CD4-positive, alpha-beta T cell treated with Interleukin-10 for 1 hour (primary cell): ENCODE measurements around the gene TRIM68.

Experiments
- DNase-seq: peaks from one replicate; pipeline ENCODE4 v3.0.0-alpha.2; 2020

The TRIM68 gene

DNA sequence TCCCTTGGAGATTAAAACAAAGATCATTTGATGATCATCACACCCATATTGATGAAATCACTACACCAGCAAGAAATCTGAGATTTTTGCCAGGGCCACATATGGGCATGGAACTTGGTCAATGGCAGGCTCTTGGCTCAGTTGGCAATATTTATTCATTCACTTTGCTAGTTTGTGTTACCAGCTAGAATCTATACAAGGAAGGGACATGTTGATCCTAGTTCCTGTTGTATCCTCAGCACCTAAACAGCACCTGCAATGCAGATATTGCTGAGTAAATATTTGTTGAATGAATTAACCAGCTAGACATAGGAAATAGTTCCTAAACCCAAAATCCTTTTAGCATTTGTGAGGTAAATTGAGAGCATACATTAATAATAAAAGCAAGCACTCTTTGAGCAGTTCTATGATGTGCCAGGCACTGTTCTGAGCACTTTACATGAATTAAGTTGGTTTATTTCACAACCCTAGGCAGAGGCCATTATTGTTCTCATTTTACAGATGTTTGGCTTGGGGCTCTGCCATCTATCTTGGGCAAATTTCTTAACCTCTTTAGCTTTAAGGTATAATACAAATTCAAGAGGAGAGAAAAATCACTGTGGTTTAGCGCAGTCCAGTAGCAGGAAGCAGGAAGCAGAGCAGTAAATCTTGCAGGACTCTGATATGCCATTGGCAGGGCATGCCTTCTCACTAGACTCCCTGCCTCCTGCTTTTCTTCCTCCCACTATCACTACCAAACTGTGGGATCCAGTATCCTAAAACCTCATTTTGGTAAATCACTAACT is 1.6 kb downstream of the TRIM68 start:
- DNase-seq, result no peak

DNA sequence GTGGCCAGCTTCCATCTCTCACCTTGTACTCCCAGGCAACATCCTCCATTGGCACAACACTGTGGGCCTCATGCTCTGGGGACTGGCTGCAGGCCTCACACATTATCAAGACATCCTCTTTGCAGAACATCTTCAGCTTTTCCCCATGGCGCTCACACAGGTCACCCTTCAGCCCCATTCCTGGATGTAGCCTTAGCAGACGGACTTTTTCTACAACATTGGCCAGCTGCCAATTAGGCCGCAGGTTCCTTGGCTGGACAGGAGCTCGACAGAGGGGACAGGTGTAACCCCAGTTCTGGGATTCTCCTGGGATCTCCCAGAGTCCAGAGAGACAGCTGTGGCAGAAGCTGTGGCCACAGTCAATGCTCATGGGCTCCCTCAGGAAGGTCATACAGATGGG is 3.0 kb downstream of the TRIM68 start:
- no peak for DNase-seq

GRCh38 chr11:4593739-4594138 is 14.3 kb downstream of the TRIM68 start, which contains the start of gene OR52I1:
Gene OR52I1, plus strand, starts transcription at chr11:4594039. Its CDS starts 0 bp downstream, at chr11:4594039.
- no peak for DNase-seq

GRCh38 chr11:4589017-4589416 is 19.0 kb downstream of the TRIM68 start:
- no peak for DNase-seq

GRCh38 chr11:4581443-4581842 is 26.6 kb downstream of the TRIM68 start, which contains the start of gene OR52I2:
Gene OR52I2, plus strand, starts transcription at chr11:4581743.
- no peak for DNase-seq

GRCh38 chr11:4580124-4580523 is 27.9 kb downstream of the TRIM68 start:
- DNase-seq, result no peak

DNA sequence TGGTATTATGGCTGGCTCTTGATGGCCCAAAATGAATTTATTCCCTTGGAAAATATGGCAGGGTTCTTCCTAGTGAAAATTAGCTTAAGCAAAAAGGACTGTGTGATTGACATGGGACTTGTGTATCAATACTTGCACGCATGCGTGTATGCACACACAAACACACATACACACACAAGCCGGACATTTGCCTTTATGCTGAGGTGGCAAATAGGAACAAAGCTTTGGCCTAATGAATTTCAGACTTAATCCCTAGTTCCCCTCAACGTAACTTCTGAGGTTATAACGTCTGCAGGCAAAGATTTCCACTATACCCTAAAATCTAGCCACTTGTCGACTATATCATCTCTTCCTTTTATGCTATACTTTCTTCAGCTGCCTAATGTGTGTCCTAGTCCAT is 29.4 kb downstream of the TRIM68 start:
- DNase-seq, result no peak

- DNase-seq, result no peak
These were observed 30.3 kb downstream of the TRIM68 start for GRCh38 chr11:4577761-4578160.

GRCh38 chr11:4576880-4577279 is 31.2 kb downstream of the TRIM68 start:
- DNase-seq, result no peak

- DNase-seq, result no peak
These were observed 39.0 kb downstream of the TRIM68 start for GRCh38 chr11:4569075-4569474.

DNA sequence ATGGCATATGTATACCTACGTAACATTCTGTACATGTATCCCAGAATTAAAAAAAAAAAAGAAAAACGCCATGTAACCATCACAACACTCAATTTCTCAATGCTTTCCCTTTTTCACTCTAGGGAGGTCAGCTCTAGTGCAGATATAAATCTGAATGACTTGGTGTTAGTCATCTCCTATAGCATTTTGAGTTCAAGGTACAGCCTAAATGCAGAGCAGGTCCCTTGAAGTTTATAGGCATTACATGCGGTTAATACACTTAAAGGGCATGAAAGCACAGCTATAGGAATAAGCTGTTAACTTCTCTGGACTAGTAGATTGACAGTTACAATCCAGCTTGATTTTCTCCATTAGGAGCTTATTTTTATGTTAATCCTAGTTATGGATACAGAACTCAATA is 42.7 kb downstream of the TRIM68 start:
- no peak for DNase-seq

- DNase-seq, result no peak
These were observed 47.6 kb downstream of the TRIM68 start for GRCh38 chr11:4560467-4560866.

DNA sequence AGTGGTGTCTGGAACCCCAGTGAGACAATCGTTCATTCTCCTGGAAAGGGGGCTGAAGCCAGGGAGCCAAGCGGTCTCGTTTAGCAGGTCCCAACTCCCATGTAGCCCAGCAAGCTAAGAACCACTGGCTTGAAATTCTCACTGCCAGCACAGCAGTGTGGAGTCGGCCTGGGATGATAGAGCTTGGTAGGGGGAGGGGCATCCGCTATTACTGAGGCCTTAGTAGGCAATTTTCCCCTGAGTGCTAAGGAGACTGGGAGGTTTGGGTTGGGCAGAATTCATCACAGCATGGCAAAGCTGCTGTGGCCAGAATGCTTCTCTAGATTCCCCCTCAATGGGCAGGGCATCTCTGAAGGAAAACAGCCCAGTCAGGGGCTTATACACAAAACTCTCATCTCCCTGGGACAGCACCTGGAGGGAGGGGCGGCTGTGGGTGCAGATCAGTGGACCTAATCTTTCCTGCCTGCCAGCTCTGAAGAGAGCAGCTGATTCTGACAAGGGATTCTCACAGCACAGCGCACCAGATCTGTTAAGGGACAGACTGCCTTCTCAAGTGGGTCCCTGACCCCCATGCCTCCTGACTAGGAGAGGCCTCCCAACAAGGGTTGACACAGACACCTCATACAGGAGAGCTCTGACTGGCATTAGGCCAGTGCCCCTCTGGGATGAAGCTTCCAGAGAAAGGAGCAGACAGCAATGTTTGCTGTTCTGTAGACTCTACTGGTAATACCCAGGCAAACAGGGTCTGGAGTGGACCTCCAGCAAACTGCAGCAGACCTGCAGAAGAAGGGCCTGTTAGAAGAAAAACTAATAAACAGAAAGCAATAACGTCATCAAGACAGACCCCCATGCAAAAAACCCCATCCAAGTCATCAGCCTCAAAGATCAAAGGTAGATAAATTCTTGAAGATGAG is 48.2 kb downstream of the TRIM68 start:
- no peak for DNase-seq

GRCh38 chr11:4551346-4551979 is 56.6 kb downstream of the TRIM68 start:
- DNase-seq, result no peak
